Amniotic epithelial cell (primary cell): ENCODE results near the gene SCYGR6.

Experiments
- DNase-seq: peaks from one replicate; pipeline ENCODE4 v3.0.0-alpha.2; 2010; ENCODE audit warnings: low read depth

SCYGR6 gene

GRCh38 chr2:227713291-227713690 lies 11.3 kb downstream of the SCYGR6 start:
- DNase-seq, result peak; percentile 39

DNA sequence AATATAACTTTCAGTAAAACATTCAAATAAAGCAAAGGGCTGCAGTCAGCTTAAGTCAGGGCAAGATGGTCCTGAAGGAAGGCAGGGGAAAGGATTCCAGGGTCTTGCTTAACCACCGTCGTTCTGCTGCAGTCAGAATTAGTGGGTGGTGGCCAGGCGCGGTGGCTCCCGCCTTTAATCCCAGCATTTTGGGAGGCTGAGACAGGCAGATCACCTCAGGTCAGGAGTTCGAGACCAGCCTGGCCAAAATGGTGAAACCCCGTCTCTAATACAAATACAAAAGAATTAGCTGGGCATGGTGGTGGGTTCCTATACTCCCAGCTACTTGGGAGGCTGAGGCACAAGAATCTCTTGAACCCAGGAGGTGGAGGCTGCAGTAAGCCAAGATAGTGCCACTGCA lies 13.6 kb downstream of the SCYGR6 start:
- DNase-seq, result no peak

- no peak for DNase-seq
Measured at GRCh38 chr2:227707390-227707789, 17.2 kb downstream of the SCYGR6 start.

- no peak for DNase-seq
Measured at GRCh38 chr2:227706859-227707258, 17.7 kb downstream of the SCYGR6 start.

- peak; percentile 51 for DNase-seq
Measured at GRCh38 chr2:227703961-227704360, 20.6 kb downstream of the SCYGR6 start.

DNA sequence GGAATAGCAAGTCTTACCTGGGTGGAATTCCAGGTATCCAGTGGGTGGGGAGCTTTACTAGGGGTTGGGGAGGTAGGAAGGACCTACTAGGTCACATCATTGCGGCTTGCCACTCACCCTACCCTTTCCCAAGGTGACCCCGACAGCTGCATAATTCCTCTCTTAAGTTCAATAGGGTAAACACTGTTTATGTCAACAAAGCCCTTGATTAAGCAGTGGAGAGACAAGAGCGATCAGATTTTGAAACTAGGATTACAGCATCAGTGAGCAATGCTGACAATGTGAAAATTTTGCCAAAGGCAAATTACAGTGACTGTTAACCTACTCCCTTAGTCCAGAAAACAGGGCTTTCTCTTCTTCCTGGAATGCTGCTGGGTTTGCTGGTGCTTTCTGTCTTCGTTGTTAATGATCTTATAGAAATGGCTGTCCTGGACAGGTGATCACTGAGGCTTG lies 21.3 kb downstream of the SCYGR6 start:
- DNase-seq, result peak; percentile 56

GRCh38 chr2:227701556-227701955 lies 23.0 kb downstream of the SCYGR6 start:
- DNase-seq, result no peak

DNA sequence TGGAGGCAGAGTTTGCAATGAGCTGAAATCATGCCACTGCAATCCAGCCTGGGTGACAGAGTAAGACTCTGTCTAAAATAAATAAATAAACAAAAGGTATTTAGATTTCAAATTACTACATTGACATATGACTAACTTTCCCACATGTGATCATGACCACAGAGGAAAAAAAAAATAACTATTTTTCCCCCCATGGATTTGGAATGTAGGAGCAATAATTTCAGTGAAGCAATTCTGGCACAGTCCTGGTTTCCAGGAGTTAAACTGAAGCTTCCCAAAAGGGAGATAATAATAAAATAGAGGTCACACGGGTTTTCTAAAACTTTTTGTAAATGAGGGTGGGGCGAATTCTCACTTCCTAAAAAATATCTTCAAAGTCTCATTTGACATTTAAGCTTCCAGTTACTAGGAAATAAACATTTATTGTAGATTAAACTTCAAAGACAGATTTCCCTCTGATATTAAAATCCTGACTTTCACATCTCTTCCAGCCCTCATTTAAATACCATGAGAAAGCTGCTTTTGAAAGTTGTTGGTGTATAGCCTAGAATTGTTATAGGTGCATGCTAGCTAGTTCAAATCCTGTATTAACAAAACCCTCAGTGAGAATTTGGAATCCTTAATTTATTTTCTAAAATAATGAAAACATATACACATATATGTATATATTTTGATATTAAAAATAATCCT lies 27.4 kb downstream of the SCYGR6 start:
- no peak for DNase-seq

DNA sequence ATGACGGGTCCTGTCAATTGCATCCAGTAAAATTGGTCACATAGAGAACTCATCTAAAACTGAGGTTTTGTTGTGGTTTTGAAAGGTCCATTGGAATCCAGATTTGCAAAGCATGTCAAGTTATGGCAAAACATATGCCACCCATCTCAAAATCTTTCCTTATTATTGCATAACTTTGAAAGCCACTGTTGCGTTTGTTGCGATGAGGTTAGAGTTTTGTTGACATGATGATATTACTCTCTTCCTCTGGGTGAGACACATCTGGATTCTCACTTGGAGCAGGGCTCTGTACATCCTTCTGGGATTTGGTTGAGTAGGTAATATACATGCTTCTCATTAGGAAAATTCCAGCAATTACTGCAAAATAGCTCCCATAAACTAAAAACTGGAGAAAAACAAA lies 37.4 kb downstream of the SCYGR6 start:
- no peak for DNase-seq

DNA sequence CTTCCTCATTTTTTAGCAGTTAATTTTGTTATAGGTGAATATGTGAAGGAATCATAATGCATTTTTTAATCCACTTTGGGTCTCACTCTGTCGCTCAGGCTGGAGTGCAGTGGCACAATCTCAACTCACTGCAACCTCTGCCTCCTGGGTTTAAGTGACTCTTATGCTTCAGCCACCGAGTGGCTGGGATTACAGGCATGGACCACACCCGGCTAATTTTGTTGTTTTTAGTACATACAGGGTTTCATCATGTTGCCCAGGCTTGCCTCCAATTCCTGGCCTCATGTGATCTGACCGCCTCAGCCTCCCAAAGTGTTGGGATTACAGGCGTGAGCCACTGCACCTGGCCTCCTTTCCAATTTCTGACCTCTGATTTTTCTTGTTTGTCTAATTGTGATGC lies 40.3 kb downstream of the SCYGR6 start:
- DNase-seq, result no peak

GRCh38 chr2:227677928-227678327 lies 46.6 kb downstream of the SCYGR6 start:
- DNase-seq, result no peak

DNA sequence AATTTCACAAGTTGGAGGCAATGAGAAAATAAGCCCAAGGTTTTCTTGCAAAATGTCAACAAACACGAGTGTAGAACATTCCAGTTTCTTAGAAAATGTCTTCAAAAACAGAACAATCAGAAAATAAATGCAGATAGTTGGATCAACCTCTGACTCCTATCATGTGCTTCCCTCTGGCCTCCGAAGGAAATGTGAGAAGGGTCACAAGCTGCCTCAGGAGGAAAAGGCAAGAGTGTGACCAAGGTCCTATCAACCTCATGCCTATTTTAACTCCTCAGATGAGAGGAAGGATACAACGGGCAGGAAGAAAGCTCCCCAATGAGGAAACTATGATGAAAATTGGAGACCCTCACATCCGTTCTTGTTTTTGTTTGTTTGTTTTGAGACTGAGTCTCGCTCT lies 50.1 kb downstream of the SCYGR6 start:
- peak; percentile 53 for DNase-seq
